ENCODE data around the gene NNAT. TPM values are rescaled to one million over a fixed set of nuclear protein-coding genes. Genes with fewer than 3 reads are reported as not detected.

The NNAT gene
- total and polyA plus RNA-seq, 2 of the 8 experiments (the other 6 are each of a cell fraction or from before 2014, with no cell fraction given): 66.8 to 175 TPM

- no peak overlapping the region for H3K9ac ChIP-seq (replicated peaks in 1 of 4; ENCODE audit: extremely low read depth in 1 of 4, low read depth in 3 of 4, low read length in 3 of 4)
- POLR2A ChIA-PET (ENCODE audit: partially characterized antibody): interaction anchor here (0.7 to 12.4 kb wide), 7 partner anchors 9 to 35 kb away, joined by 3 to 106 read pairs (median 3); partner anchors contain the start of gene BLCAP
- H3K23me2 ChIP-seq (ENCODE audit: low read depth, low read length): no peaks in the 10 kb centered on the region; the same call in 1 of the 2 replicates
- no peak overlapping the region for H4K5ac ChIP-seq (ENCODE audit: insufficient read length, low read depth, low read length)
- no peaks in the 10 kb centered on the region for H3K79me2 ChIP-seq (ENCODE audit: control insufficient read depth in 1 of 2, insufficient read depth in 2 of 2, low read length in 2 of 2)
- no peak overlapping the region for H2BK20ac ChIP-seq (ENCODE audit: low read length)
- H4K8ac ChIP-seq (ENCODE audit: extremely low read depth, insufficient read depth, low read length): no peak overlapping the region
- CTCF ChIA-PET (ENCODE audit: partially characterized antibody): interaction anchor here (0.7 to 4.4 kb wide), 7 partner anchors 10 to 215 kb away, joined by 3 to 26 read pairs (median 3); no protein-coding TSS in a partner anchor
- H3K14ac ChIP-seq (ENCODE audit: insufficient read length): no peak overlapping the region
- H4K20me1 ChIP-seq (replicated peaks in 1 of 2; ENCODE audit: control insufficient read depth in 1 of 2, insufficient read depth in 2 of 2, low read length in 2 of 2): no peaks in the 10 kb centered on the region
- FAIRE-seq (no peak), DNase-seq (ENCODE audit: low read depth in 1 of 2, low spot score in 2 of 2) (no peak)
- H2BK120ac ChIP-seq (replicated peaks; ENCODE audit: low read depth, low read length): no peak overlapping the region
- H3K4ac ChIP-seq (replicated peaks; ENCODE audit: insufficient read length, low read depth, low read length): no peak overlapping the region
- no peak overlapping the region for H2BK12ac ChIP-seq (ENCODE audit: low read depth, low read length)
- no peak overlapping the region for H3K23ac ChIP-seq (ENCODE audit: insufficient read length)
- no peaks in the 10 kb centered on the region for H3K4me1 ChIP-seq (replicated peaks in 1 of 4; ENCODE audit: control insufficient read depth in 3 of 4, insufficient read depth in 4 of 4, low read length in 3 of 4)
- H4K91ac ChIP-seq (replicated peaks; ENCODE audit: insufficient read length, low read length): no peak overlapping the region
- no peak overlapping the region for H2AFZ ChIP-seq (ENCODE audit: low read length)
- H2AK5ac ChIP-seq (ENCODE audit: low read depth, low read length): no peak overlapping the region
- no peaks in the 10 kb centered on the region for H3K36me3 ChIP-seq (ENCODE audit: control insufficient read depth in 2 of 4, insufficient read depth in 4 of 4, low read length in 3 of 4)
- no peaks in the 10 kb centered on the region; a peak in 2 of 7 replicates for H3K27me3 ChIP-seq (replicated peaks in 1 of 4; ENCODE audit: control insufficient read depth in 3 of 4, extremely low read depth in 1 of 4, insufficient read depth in 3 of 4, low read length in 3 of 4)
- H2BK5ac ChIP-seq (ENCODE audit: low read depth, low read length): no peak overlapping the region
- no peaks in the 10 kb centered on the region for H3K79me1 ChIP-seq (ENCODE audit: low read depth, low read length)
- H3K4me3 ChIP-seq (ENCODE audit: extremely low read depth in 1 of 4, insufficient read depth in 2 of 4, low read depth in 3 of 4, low read length in 4 of 4): no peak overlapping the region
- no peak overlapping the region for H3K27ac ChIP-seq (ENCODE audit: low read depth, low read length)
- H2BK15ac ChIP-seq (ENCODE audit: low read length): no peak overlapping the region
- no peak overlapping the region for H3K4me2 ChIP-seq (ENCODE audit: insufficient read depth in 1 of 2, low read depth in 2 of 2, low read length in 2 of 2)
- H3K9me3 ChIP-seq (ENCODE audit: insufficient read depth in 2 of 2, low read depth in 1 of 2, low read length in 1 of 2): no peaks in the 10 kb centered on the region
- WGBS, 2 experiments (ENCODE audit: extremely low coverage in 1 of 2, insufficient coverage in 1 of 2, insufficient read length in 1 of 2, insufficient replicate concordance in 2 of 2, low coverage in 1 of 2, low lambda C conversion rate in 2 of 2, missing lambda C conversion rate in 1 of 2): 94% methylated on average over 2 of the region's 2 CpGs; no CpG with 5 or more reads in 1 of the 2 experiments
- H3K56ac ChIP-seq (replicated peaks; ENCODE audit: insufficient read length, low read depth, low read length): no peak overlapping the region
- TF ChIP-seq SP2 (IDR thresholded peaks at IDR 0.05; ENCODE audit: low read length) (no peak), KDM4A (IDR thresholded peaks at IDR 0.05; ENCODE audit: low read depth, low read length, severe bottlenecking) (no peak), RXRA (IDR thresholded peaks at IDR 0.05; ENCODE audit: insufficient read depth, low read depth, low read length) (no peak), TAF7 (optimal IDR thresholded peaks at IDR 0.05; ENCODE audit: borderline replicate concordance, low read depth, low read length) (no peak), RAD21 (IDR thresholded peaks at IDR 0.05 in 1 of 2, conservative IDR thresholded peaks at IDR 0.05 in 1 of 2; ENCODE audit: low read depth in 2 of 2, low read length in 2 of 2) (no peak), SIN3A (conservative IDR thresholded peaks at IDR 0.05 in 1 of 2, IDR thresholded peaks at IDR 0.05 in 1 of 2; ENCODE audit: low read depth in 1 of 2, low read length in 2 of 2) (no peak), PHF8 (conservative IDR thresholded peaks at IDR 0.05; ENCODE audit: low read depth, low read length) (no peak), EP300 (IDR thresholded peaks at IDR 0.05; ENCODE audit: borderline replicate concordance in 1 of 2, low read depth in 2 of 2, low read length in 2 of 2) (no peak)
- no peak overlapping the region for H3K18ac ChIP-seq (ENCODE audit: extremely low read depth, low read length)
Observed at GRCh38 chr20:37492945-37493344, 28.1 kb upstream of the NNAT start.
